GM10266 (cell line): ENCODE results near the gene IRF2.
A peak's percentile ranks its signal among the peaks of the same experiment; 100 is the strongest.

Experiments used
- DNase-seq: peaks from one replicate; pipeline ENCODE4 v3.0.0; 2012; ENCODE audit errors: extremely low spot score
- TF ChIP-seq, protein P1 (sequence below): IDR thresholded peaks from 2 replicates; pipeline ENCODE4 v1.5.1; 2012; ENCODE audit warnings: mild to moderate bottlenecking, low read depth; ENCODE audit not compliant: control insufficient read depth, insufficient read depth; ENCODE audit errors: missing control alignments

The IRF2 gene

DNA sequence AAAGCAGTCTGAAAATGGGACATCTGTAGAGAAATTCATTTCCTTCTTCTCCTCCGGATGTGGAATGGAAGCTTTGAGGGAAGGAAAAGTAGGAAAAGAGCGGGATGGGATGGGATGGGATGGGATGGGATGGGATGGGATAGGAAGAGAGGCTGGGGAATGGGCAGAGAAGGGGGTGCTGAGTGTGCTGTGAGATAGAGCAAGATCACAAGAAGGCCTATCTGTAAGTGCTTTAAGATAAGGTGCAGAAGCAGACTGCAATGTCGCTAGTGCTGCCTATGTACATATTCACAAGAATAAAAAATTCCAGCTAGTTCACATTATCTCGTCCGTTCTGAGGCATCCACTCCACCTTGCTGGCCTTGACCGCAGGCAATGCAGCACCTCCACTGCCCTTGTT, 86.2 kb downstream of the IRF2 start:
- TF ChIP-seq, protein P1, sequence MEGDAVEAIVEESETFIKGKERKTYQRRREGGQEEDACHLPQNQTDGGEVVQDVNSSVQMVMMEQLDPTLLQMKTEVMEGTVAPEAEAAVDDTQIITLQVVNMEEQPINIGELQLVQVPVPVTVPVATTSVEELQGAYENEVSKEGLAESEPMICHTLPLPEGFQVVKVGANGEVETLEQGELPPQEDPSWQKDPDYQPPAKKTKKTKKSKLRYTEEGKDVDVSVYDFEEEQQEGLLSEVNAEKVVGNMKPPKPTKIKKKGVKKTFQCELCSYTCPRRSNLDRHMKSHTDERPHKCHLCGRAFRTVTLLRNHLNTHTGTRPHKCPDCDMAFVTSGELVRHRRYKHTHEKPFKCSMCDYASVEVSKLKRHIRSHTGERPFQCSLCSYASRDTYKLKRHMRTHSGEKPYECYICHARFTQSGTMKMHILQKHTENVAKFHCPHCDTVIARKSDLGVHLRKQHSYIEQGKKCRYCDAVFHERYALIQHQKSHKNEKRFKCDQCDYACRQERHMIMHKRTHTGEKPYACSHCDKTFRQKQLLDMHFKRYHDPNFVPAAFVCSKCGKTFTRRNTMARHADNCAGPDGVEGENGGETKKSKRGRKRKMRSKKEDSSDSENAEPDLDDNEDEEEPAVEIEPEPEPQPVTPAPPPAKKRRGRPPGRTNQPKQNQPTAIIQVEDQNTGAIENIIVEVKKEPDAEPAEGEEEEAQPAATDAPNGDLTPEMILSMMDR = no peak

GRCh38 chr4:184387351-184387750, 87.0 kb downstream of the IRF2 start:
- TF ChIP-seq, protein P1 = no peak
- DNase-seq = no peak

More for the DNA sequence above, 86.2 kb downstream of the IRF2 start:
- DNase-seq = no peak

DNA sequence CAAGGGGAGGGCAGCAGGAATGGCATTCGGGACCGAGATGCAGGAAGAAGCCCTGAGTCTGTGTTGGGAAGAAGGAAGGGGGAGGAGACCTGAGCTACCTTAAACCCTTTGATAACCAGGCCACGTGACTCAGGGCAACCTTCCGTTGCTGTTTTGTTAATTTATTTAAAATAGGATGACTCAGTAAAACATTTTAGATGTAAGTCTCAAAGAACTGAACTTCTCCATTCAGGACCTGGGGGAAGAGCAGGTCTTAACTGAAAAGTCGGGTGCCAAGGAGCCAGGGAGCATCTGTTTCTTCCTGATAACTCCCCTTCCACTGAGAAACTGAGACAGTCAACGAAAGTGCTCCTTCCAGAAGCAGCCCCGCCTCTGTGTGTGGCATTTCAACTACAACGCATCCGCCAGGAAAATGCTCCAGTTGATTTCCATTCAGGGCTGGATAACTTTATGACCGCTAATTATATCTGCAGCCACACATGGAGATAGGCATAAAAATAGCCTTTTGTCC, 88.0 kb downstream of the IRF2 start:
- DNase-seq = no peak

DNA sequence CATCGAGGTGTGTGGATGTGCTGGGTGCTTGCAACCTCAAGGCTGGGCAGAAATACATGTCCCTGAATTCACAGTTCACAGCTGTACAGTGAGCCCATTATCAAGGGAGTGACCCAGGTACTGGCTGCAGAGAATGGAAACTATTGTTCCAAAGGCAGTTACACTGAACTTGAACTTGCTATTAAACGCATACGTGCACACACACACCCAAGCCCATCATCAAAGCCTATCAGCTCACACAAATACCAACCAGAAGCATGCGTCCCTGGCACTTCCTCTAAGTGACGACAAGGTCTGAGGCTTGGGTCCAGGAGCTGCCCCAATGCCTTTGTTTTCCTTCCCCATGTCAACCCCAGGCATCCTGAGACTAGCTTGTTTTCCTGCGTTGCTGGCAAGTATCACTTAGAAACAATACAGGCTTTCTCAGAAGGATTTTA, 88.6 kb downstream of the IRF2 start:
- no peak for DNase-seq
- TF ChIP-seq, protein P1 = no peak

More for the DNA sequence above, 88.0 kb downstream of the IRF2 start:
- TF ChIP-seq, protein P1 = no peak

- TF ChIP-seq, protein P1 = no peak
- peak; percentile 20 for DNase-seq
Observed at GRCh38 chr4:184384810-184385557, 89.4 kb downstream of the IRF2 start.

DNA sequence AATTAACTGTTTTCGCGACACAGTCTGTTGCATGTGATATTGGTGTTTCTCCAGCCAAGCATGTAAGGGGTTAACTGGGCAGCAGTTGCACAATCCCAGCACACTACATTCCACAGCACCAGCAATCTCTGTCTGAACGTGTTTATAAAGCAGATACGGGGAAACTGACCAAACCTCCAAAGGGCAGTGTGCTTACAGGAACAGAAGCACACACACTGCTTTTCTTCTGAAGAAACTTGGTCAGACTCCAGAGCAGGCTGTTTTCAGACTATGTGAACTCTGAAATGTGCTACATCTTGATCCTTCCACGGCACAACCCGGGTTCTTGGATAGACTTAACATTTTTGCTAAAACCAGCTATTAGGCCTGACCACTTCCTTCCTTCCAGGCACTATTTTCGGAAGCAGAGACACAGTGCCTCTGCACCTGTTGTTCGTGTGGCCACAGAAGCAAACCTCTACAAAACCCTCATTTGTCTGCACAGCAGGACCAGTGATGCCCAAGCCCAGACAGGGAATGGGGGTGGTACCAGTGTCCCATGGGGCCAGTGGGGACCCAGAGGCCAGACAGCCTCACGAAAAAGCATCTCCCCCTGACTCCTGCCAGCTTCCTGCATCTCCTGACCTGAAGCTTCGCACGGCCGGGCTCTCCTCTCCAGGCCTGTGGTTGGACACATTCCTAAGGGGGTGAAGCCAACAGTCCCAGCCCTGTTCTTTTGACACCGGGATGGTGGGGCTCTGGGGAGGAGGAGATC, 90.1 kb downstream of the IRF2 start:
- TF ChIP-seq, protein P1 = no peak
- peak; percentile 39 for DNase-seq
